ENCODE measurements around the gene NEAT1.

NEAT1 gene

GRCh38 chr11:65488273-65489034 lies 65.9 kb downstream of the NEAT1 start:
- DNase-seq = no peak

GRCh38 chr11:65489035-65489705 lies 66.6 kb downstream of the NEAT1 start:
- no peak for DNase-seq

GRCh38 chr11:65489706-65490320 lies 67.2 kb downstream of the NEAT1 start:
- no peak for DNase-seq

GRCh38 chr11:65491163-65491465 lies 68.5 kb downstream of the NEAT1 start:
- DNase-seq = no peak

GRCh38 chr11:65491614-65492386 lies 69.2 kb downstream of the NEAT1 start:
- no peak for DNase-seq

- no peak for DNase-seq
These were observed 69.7 kb downstream of the NEAT1 start for GRCh38 chr11:65492387-65492636.

GRCh38 chr11:65492637-65493366 lies 70.2 kb downstream of the NEAT1 start:
- no peak for DNase-seq

GRCh38 chr11:65493367-65494176 lies 71.0 kb downstream of the NEAT1 start:
- DNase-seq = no peak
